Measurements from ENCODE around the gene ATP11C.

The ATP11C gene

DNA sequence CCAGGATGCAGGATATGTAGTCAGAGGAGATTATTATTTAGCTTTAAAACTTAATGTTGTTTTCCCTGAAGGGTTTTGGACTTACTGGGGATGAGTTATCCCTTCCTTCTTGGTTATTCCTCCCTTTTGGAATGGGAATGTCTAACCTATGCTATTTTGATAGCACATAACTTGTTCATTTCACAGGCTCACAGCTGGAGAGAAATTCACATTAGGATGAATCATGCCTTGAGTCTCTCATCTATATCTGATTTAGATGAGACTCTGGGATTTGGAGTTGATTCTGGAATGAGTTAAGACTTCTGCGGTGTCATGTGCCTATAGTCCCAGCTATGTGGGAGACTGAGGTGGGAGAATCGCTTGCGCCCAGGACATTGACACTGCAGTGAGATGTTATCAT lies 81.1 kb downstream of the ATP11C start:
- no peaks in the 10 kb centered on the region for H3K79me2 ChIP-seq (ENCODE audit: control insufficient read depth, low read length)
- no peaks in the 10 kb centered on the region for H4K20me1 ChIP-seq (ENCODE audit: control insufficient read depth, insufficient read depth, low read depth, low read length)
- no peaks in the 10 kb centered on the region for H3K27me3 ChIP-seq (ENCODE audit: control insufficient read depth, low read length)
- no peaks in the 10 kb centered on the region for H3F3A ChIP-seq (ENCODE audit: control insufficient read depth, insufficient read depth)
- TF ChIP-seq CTCF (IDR thresholded peaks at IDR 0.05; ENCODE audit: low read depth, low read length, poor library complexity, severe bottlenecking): no peak
- TF ChIP-seq EZH2phosphoT487 (IDR thresholded peaks at IDR 0.05; ENCODE audit: borderline replicate concordance, low read length): no peak
- no peaks in the 10 kb centered on the region for H3K9me2 ChIP-seq (replicated peaks; ENCODE audit: control insufficient read depth, low read length)
- H3K4me3 ChIP-seq (ENCODE audit: low read length): no peak overlapping the region
- no peaks in the 10 kb centered on the region for H3K4me1 ChIP-seq (ENCODE audit: control insufficient read depth, low read length)
- H3K27ac ChIP-seq (ENCODE audit: low read depth, low read length): no peak overlapping the region
- no peaks in the 10 kb centered on the region for H3K36me3 ChIP-seq (ENCODE audit: control insufficient read depth, low read length)
- H3K4me2 ChIP-seq (ENCODE audit: low read length): no peak overlapping the region
- H3K9me3 ChIP-seq (ENCODE audit: control insufficient read depth, insufficient read depth, low read length): no peaks in the 10 kb centered on the region

GRCh38 chrX:139850968-139851367 lies 81.9 kb downstream of the ATP11C start:
- Histone ChIP-seq H4K20me1 (ENCODE audit: control insufficient read depth, insufficient read depth, low read depth, low read length) (no peaks in the 10 kb centered on the region), H3K4me3 (ENCODE audit: low read length) (no peak overlapping the region), H3F3A (ENCODE audit: control insufficient read depth, insufficient read depth) (no peaks in the 10 kb centered on the region), H3K79me2 (ENCODE audit: control insufficient read depth, low read length) (no peaks in the 10 kb centered on the region), H3K36me3 (ENCODE audit: control insufficient read depth, low read length) (no peaks in the 10 kb centered on the region), H3K4me1 (ENCODE audit: control insufficient read depth, low read length) (no peaks in the 10 kb centered on the region), H3K9me2 (replicated peaks; ENCODE audit: control insufficient read depth, low read length) (no peaks in the 10 kb centered on the region), H3K9me3 (ENCODE audit: control insufficient read depth, insufficient read depth, low read length) (no peaks in the 10 kb centered on the region), H3K27me3 (ENCODE audit: control insufficient read depth, low read length) (no peaks in the 10 kb centered on the region), H3K4me2 (ENCODE audit: low read length) (no peak overlapping the region), H3K27ac (ENCODE audit: low read depth, low read length) (no peak overlapping the region)
- TF ChIP-seq EZH2phosphoT487 (IDR thresholded peaks at IDR 0.05; ENCODE audit: borderline replicate concordance, low read length) (no peak), CTCF (IDR thresholded peaks at IDR 0.05; ENCODE audit: low read depth, low read length, poor library complexity, severe bottlenecking) (no peak)

GRCh38 chrX:139844884-139845283 lies 88.0 kb downstream of the ATP11C start:
- no peaks in the 10 kb centered on the region for H4K20me1 ChIP-seq (ENCODE audit: control insufficient read depth, insufficient read depth, low read depth, low read length)
- peak overlapping the region; percentile 43; the same call in 1 of the 2 replicates for H3K4me2 ChIP-seq (ENCODE audit: low read length)
- no peaks in the 10 kb centered on the region for H3F3A ChIP-seq (ENCODE audit: control insufficient read depth, insufficient read depth)
- H3K4me1 ChIP-seq (ENCODE audit: control insufficient read depth, low read length): peaks cover 15% of the 10 kb centered on the region
- H3K79me2 ChIP-seq (ENCODE audit: control insufficient read depth, low read length): no peaks in the 10 kb centered on the region
- no peaks in the 10 kb centered on the region for H3K9me3 ChIP-seq (ENCODE audit: control insufficient read depth, insufficient read depth, low read length)
- TF ChIP-seq CTCF (IDR thresholded peaks at IDR 0.05; ENCODE audit: low read depth, low read length, poor library complexity, severe bottlenecking) (no peak), EZH2phosphoT487 (IDR thresholded peaks at IDR 0.05; ENCODE audit: borderline replicate concordance, low read length) (no peak)
- H3K9me2 ChIP-seq (replicated peaks; ENCODE audit: control insufficient read depth, low read length): no peaks in the 10 kb centered on the region
- H3K27me3 ChIP-seq (ENCODE audit: control insufficient read depth, low read length): no peaks in the 10 kb centered on the region
- no peaks in the 10 kb centered on the region for H3K36me3 ChIP-seq (ENCODE audit: control insufficient read depth, low read length)
- H3K4me3 ChIP-seq (ENCODE audit: low read length): no peak overlapping the region
- no peak overlapping the region for H3K27ac ChIP-seq (ENCODE audit: low read depth, low read length)

DNA sequence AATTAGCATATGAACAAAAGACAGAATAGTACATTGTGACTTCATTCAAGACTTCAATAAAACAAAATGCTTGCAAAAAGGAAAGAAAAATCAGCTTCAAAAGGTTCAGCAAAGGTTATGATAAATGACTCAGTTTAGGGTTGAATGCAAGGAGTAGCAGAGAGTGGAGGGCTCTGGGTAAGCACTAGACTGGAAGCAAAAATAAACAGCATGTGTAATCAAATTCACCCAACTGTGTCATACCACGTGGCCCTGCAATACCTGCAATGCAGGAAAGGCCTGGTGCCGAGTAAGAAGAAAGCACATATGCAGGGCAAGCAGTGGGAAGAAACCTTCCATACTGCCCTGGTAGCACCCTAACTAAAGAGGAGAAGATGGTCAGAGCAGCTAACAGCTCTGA lies 88.7 kb downstream of the ATP11C start:
- peak overlapping the region; percentile 43 for H3K4me2 ChIP-seq (ENCODE audit: low read length)

More for the DNA sequence above, 88.7 kb downstream of the ATP11C start:
- H3K4me1 ChIP-seq (ENCODE audit: control insufficient read depth, low read length): peaks cover 15% of the 10 kb centered on the region
- no peak overlapping the region for H3K27ac ChIP-seq (ENCODE audit: low read depth, low read length)
- no peaks in the 10 kb centered on the region for H3K36me3 ChIP-seq (ENCODE audit: control insufficient read depth, low read length)
- no peaks in the 10 kb centered on the region for H3K9me2 ChIP-seq (replicated peaks; ENCODE audit: control insufficient read depth, low read length)
- H3F3A ChIP-seq (ENCODE audit: control insufficient read depth, insufficient read depth): no peaks in the 10 kb centered on the region
- H3K27me3 ChIP-seq (ENCODE audit: control insufficient read depth, low read length): no peaks in the 10 kb centered on the region
- H3K9me3 ChIP-seq (ENCODE audit: control insufficient read depth, insufficient read depth, low read length): no peaks in the 10 kb centered on the region
- no peaks in the 10 kb centered on the region for H4K20me1 ChIP-seq (ENCODE audit: control insufficient read depth, insufficient read depth, low read depth, low read length)
- TF ChIP-seq CTCF (IDR thresholded peaks at IDR 0.05; ENCODE audit: low read depth, low read length, poor library complexity, severe bottlenecking) (no peak), EZH2phosphoT487 (IDR thresholded peaks at IDR 0.05; ENCODE audit: borderline replicate concordance, low read length) (no peak)
- H3K79me2 ChIP-seq (ENCODE audit: control insufficient read depth, low read length): no peaks in the 10 kb centered on the region
- no peak overlapping the region for H3K4me3 ChIP-seq (ENCODE audit: low read length)
